Parathyroid adenoma (tissue), 2 donors: ENCODE data around the gene ATRAID.

ENCODE experiments used
- H2AFZ ChIP-seq: fragments of 300-600 bp; sonication (generic); one replicate; pipeline ENCODE4 v1.7.0; 2017; ENCODE audit warnings: antibody characterized with exemption, mild to moderate bottlenecking
- H3K27ac ChIP-seq: fragments of 300-600 bp; sonication (generic); one replicate; pipeline ENCODE4 v1.7.0; 2017
- H3K27me3 ChIP-seq: fragments of 300-600 bp; sonication (generic); one replicate; pipeline ENCODE4 v1.7.0; 2017; ENCODE audit warnings: low read length; ENCODE audit not compliant: control insufficient read depth, insufficient read depth
- H3K36me3 ChIP-seq: fragments of 300-600 bp; sonication (generic); one replicate; pipeline ENCODE4 v1.7.0; 2017; ENCODE audit warnings: low read length; ENCODE audit not compliant: control insufficient read depth, insufficient read depth
- H3K4me1 ChIP-seq: fragments of 300-600 bp; sonication (generic); one replicate; pipeline ENCODE4 v1.7.0; 2017; ENCODE audit warnings: control low read depth
- H3K4me2 ChIP-seq: fragments of 300-600 bp; sonication (generic); one replicate; pipeline ENCODE4 v1.7.0; 2017; ENCODE audit warnings: low read length
- H3K4me3 ChIP-seq: fragments of 300-600 bp; sonication (generic); one replicate; pipeline ENCODE4 v1.7.0; 2017; ENCODE audit warnings: low read depth, low read length
- H3K79me2 ChIP-seq: fragments of 300-600 bp; sonication (generic); one replicate; pipeline ENCODE4 v1.7.0; 2017; ENCODE audit warnings: control low read depth
- H3K9ac ChIP-seq: fragments of 300-600 bp; sonication (generic); one replicate; pipeline ENCODE4 v1.7.0; 2017; ENCODE audit warnings: mild to moderate bottlenecking
- H3K9me3 ChIP-seq: fragments of 300-600 bp; sonication (generic); one replicate; pipeline ENCODE4 v1.7.0; 2017; ENCODE audit warnings: low read length; ENCODE audit not compliant: control insufficient read depth
- CTCF ChIP-seq: fragments of 300-600 bp; sonication (generic); IDR thresholded peaks from one replicate; pipeline ENCODE4 v1.7.0; 2017; ENCODE audit warnings: antibody characterized with exemption, mild to moderate bottlenecking
- donor health status: primary hyperparathyroidism.

Gene ATRAID

GRCh38 chr2:27256855-27257454 lies 45.1 kb downstream of the ATRAID start:
- no peak for TF ChIP-seq CTCF
- H3K9ac ChIP-seq, result no peak overlapping the region
- H3K27ac ChIP-seq, result no peak overlapping the region
- H3K4me3 ChIP-seq, result no peak overlapping the region
- H2AFZ ChIP-seq, result no peak overlapping the region
- no peaks in the 10 kb centered on the region for H3K4me1 ChIP-seq
- no peak overlapping the region for H3K4me2 ChIP-seq
- H3K36me3 ChIP-seq, result no peaks in the 10 kb centered on the region
- no peaks in the 10 kb centered on the region for H3K27me3 ChIP-seq
- H3K79me2 ChIP-seq, result no peaks in the 10 kb centered on the region
- H3K9me3 ChIP-seq, result no peaks in the 10 kb centered on the region

DNA sequence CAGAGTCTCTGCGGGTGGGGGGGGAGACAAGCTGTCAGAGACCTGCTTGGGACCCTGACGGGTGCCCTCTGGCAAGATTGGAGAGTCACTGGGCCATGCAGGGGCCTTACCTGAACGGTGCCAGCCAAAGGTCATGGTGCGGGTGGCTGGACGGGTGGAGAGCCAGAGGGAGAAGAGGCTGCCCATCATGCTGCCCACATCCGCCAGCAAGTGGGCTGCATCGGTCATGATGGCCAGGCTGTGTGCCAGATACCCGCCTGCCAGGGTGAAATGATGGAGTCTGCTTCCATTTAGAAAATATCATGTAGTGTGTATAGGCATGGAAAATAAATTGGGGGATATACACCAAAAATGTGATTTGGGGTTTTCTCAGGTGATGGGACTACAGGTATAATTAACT lies 46.2 kb downstream of the ATRAID start:
- TF ChIP-seq CTCF, result no peak
- no peaks in the 10 kb centered on the region for H3K36me3 ChIP-seq
- H3K4me1 ChIP-seq, result no peaks in the 10 kb centered on the region
- no peaks in the 10 kb centered on the region for H3K79me2 ChIP-seq
- no peak overlapping the region for H3K4me2 ChIP-seq
- H3K9ac ChIP-seq, result no peak overlapping the region
- H2AFZ ChIP-seq, result no peak overlapping the region
- H3K9me3 ChIP-seq, result no peaks in the 10 kb centered on the region
- H3K27ac ChIP-seq, result no peak overlapping the region
- H3K27me3 ChIP-seq, result no peaks in the 10 kb centered on the region
- no peak overlapping the region for H3K4me3 ChIP-seq

GRCh38 chr2:27261241-27261925 lies 49.5 kb downstream of the ATRAID start:
- TF ChIP-seq CTCF, result no peak
- H3K27me3 ChIP-seq, result no peaks in the 10 kb centered on the region
- H3K9me3 ChIP-seq, result no peaks in the 10 kb centered on the region
- H3K4me2 ChIP-seq, result no peak overlapping the region
- no peaks in the 10 kb centered on the region for H3K79me2 ChIP-seq
- no peak overlapping the region for H3K4me3 ChIP-seq
- H3K9ac ChIP-seq, result no peak overlapping the region
- no peak overlapping the region for H2AFZ ChIP-seq
- no peak overlapping the region for H3K27ac ChIP-seq
- H3K36me3 ChIP-seq, result no peaks in the 10 kb centered on the region
- peaks cover 5% of the 10 kb centered on the region for H3K4me1 ChIP-seq

DNA sequence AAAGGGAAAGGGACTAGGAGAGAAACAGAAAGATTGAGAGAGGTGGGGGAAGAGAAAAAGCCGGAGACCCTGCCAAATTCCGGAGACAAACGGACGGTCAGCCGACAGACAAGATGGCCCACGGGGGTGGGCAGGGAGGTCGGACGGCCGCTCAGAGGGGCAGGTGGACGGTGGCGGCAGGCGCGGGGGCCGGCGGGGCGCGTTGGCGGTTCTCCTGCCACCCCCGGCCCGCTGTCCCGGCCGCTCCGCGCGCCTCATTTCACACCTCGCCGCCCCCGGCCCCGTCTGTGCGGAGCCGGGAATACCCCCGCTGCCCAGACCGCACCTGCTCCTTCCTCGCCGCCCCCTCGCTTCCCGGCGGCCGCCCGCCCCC lies 50.1 kb downstream of the ATRAID start:
- Histone ChIP-seq H3K9me3 (no peaks in the 10 kb centered on the region), H3K4me1 (peaks cover 5% of the 10 kb centered on the region), H3K4me2 (no peak overlapping the region), H2AFZ (no peak overlapping the region), H3K4me3 (no peak overlapping the region), H3K27ac (no peak overlapping the region), H3K36me3 (no peaks in the 10 kb centered on the region), H3K9ac (no peak overlapping the region), H3K27me3 (no peaks in the 10 kb centered on the region), H3K79me2 (no peaks in the 10 kb centered on the region)
- no peak for TF ChIP-seq CTCF
